HG03354 (cell line): ENCODE results near the gene RBM8A.

Experiments used
- ATAC-seq: cut with Tn5 transposase; IDR thresholded peaks from one replicate; pipeline ENCODE4 v1.9.1; 2021; ENCODE audit warnings: mild to moderate bottlenecking; ENCODE audit not compliant: unreplicated experiment, poor library complexity, severe bottlenecking

The RBM8A gene

DNA sequence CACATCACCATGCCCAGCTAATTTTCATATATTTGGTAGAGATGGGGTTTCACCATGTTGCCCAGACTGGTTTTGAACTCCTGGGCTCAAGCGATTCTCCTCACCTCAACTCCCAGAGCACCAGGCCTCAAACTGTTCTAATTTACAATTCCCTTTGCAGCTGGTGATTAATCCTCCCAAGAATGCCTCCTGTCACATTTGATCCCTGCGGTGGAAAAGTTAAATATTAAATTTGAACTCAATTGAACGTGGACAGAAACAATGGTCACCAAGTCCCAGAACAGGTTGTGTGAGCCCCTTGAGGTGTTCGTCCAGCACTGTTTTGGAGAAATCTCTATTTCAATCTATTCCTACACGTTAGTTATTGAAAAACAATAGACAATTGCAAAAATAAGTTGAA, 39.7 kb downstream of the RBM8A start:
- no peak for ATAC-seq

DNA sequence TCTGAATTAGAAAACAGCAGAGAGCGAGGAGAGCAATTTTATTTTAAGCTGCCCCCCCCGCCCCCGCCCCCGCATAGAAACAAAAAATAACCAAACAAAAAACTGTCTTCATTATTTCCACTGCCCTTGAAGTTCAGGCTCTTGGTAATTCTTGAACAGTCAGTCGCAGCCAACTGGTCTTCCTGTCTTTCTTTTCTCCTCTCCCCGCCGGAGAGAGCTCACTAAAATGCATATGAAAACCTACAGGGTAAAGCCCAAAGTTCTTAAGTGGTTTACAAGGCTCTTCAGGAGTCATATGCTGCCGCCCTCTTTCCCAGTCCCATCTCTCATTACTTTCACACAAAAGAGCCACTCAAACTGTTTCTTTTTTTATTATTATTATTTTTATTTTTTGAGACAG, 40.5 kb downstream of the RBM8A start:
- no peak for ATAC-seq

DNA sequence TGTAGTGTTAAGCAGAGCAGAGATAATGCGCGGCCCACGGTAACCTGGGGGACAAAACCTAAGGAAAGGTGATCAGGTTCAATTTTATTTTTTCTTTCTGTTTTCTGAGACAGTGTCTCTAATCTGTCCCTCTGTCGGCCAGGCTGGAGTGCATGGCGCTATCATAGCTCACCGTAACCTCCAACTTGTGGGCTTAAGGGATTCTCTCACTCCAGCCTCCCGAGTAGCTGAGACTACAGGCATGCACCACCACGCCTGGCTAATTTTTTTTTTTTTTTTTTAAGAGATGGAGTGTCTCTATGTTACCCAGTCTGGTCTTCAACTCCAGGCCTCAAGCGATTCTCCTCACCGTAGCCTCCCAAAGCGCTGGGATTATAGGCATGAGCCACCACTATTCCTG, 40.9 kb downstream of the RBM8A start:
- ATAC-seq = no peak

DNA sequence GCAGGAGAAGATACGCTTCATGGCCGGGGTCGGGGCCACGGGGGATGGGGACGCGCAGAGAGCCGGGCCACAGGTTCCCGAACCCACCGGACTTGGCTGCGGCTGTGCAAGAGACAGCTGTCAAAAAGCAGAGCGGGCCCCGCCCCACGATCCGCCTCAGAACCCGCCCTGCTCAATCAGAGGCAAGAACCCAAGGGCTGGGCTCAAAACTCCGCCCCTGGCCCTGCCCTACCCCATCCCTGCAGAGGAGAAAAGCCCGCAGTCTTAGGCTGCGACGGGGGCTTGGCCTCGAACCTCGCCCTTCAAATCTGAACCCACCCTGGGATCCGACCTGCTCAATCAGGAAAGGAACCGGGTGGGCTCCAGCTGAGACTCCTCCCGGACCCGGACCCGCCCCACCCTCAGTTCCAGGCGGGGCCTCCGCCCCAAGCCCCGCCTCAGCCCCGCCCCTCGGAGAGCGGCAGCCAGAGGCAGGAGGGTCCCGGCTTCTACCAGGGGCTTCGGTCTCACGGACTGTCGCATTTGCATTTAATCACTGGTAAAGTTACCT, 41.5 kb downstream of the RBM8A start, which contains the start of gene ANKRD35:
ANKRD35 (minus strand) TSS at position 129 of the 550 bp plus-strand sequence; CDS start at position 21, 108 bp downstream.
- ATAC-seq = peak; percentile 100

DNA sequence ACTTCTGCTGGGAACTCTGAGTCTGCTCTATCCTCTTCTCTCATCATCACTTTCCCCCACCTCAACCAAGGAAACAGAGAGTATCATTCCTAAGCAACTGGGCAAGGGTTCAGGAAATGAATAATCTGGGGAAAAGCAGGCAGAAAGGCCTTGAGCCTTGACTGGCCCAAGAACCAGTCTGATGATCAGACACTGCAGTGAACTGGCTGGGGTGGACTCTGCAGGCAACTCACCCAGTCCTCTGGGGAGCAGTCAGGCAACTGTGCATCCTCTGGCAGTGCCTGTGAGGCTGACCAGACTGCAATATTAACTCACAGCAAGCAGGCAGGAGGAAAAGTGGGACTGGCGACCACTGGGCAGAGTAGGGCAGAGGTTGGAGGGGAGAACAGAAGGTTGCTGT, 42.6 kb downstream of the RBM8A start:
- ATAC-seq = no peak

DNA sequence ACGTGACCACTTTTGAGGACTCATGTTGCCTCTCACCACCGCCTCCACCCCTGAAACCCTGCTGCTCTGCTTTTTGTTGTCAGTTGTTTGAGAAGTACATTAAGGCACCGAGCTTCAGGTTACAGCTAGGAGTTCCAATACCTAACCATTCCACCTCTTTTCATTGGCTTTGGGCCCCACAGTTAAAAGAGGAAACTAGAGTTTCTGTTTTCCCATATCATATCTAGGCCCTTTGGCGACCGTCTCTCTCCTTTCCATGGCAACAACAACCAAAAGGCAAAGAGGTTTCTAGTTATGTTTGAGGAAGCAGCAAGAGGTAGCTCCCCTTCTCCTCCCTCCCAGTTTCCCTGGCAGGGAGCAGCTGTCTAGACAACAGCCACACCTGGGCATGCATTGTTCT, 47.5 kb downstream of the RBM8A start:
- ATAC-seq = no peak

DNA sequence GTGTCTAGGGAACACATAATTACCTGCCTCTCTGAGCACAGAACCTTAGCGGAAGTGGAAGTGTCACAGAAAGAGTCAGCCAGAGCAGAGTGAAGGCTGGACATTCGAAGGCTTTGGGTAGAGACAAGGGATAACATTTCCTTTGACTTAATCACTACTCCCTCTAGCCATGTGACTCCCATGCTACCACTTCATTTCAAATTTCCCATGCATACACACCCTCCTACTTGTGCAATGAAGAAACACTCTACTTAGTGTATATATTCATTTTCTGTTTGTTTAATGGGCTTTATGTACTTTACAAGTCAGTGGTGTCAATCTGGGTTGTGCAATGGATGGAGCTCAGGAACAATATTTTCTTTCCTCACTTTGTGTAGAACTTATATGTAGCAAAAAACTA, 48.6 kb downstream of the RBM8A start:
- no peak for ATAC-seq

DNA sequence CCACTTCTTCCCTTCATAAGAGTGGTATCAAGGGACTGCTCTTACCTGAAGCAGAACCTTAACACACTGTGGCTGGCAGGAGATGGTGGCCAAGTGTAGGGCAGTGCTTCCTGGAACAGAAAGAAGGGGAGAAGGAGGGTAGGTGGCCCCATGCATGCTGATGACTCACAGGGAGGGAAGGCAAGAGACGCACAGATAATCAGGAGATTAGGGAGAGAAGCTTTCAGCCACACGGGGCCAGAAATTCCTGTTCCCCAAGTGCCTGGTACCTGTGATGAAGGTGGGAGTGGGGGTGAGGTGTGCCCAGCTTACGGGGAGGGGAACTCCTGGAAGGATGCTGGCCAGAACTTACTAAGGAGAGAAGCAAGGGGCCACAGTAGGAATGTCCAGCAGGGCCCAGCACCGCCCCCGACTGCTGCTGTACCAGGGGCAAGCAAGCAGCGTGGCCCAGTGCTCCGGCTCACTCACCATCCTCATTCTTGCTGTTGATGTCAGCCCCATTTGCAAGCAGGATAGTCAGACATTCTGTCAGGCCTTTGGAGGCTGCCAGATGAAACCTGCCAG, 49.3 kb downstream of the RBM8A start:
- ATAC-seq = no peak

DNA sequence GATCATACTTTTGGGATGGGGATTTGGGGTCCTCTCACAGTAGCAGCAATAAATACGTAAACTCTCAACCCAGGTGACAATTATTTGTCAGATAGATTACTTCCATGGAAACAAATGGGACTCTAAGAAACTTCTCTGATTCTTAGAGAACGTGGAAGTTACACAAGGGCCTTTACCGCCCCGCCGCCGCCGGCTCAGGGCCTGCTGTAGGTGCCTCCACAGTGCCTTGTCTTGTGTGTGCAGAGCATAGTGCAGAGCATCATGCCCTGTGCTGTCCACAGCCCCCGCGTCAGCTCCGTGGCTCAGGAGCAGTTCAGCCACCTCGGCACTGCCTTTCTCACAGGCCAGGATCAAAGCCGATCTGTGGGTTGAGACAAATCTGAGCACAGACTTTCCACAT, 52.6 kb downstream of the RBM8A start:
- ATAC-seq = no peak

DNA sequence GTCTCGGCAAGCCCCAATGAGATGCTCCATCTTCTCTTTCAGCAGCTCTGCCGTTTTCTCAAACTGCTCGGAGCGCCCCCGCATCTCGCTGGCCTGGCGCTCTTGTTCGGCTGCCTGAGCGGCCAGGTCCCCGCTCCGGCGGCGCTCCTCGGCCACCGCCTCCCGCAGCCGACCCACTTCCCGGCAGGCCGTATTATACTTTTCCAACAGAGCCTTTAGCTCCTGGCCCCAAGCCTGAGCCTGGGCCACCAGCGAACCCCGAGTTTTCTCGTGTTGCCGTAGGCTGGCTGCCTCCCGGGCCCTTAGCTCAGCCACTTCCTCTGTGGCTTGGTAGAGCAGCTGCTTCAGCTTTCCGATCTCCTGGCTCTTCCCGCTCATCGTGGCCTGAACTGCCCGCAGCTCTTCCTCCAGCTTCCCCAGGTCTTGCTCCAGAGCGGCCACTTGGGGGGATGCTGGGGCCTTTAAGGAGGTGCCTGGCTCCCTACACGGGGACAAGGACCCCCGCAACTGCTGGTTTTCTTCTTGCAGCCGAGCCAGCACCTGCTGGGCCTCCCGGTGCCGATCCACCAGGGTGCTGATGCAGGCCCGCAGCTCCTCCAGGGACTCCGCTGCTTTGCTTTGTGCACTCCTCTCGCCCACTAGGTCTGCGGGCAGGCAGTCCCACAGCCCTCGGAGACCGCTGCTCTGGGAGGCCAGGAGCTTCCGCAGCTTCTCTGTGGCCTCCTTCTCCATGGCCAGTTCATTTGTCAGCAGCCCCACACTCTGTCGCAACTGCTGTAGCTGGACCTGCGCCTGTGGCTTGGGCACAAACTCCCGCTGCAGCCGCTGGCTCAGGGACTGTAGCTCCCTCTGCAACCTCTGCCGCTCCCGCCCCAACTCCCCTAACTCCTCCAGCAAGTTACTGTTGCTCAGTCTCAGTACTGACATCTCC, 55.0 kb downstream of the RBM8A start:
- ATAC-seq = no peak
